Measurements from ENCODE around the gene TRABD2B.
A peak's percentile ranks its signal among the peaks of the same experiment; 100 is the strongest.

DNA sequence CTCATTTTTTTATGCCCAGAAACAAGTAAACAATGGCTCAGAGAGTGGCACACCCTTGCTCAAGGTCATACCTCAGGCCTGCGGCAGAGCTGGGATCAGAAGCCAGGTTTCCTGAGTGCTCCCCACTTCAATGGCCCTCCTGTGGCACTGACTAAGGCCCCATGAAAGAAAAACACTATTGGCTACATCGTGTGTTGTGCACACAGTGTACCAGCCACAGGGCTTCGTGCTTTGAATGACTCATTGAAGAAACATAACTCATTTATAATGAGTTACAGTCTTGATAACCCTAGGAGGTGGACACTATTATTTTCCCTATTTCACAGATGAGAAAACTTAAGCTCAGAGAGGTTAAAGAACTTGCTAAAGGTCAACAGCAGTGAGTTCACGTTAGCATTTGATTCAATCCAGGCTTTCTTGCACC lies 91.2 kb downstream of the TRABD2B start:
- TF ChIP-seq, protein P1, sequence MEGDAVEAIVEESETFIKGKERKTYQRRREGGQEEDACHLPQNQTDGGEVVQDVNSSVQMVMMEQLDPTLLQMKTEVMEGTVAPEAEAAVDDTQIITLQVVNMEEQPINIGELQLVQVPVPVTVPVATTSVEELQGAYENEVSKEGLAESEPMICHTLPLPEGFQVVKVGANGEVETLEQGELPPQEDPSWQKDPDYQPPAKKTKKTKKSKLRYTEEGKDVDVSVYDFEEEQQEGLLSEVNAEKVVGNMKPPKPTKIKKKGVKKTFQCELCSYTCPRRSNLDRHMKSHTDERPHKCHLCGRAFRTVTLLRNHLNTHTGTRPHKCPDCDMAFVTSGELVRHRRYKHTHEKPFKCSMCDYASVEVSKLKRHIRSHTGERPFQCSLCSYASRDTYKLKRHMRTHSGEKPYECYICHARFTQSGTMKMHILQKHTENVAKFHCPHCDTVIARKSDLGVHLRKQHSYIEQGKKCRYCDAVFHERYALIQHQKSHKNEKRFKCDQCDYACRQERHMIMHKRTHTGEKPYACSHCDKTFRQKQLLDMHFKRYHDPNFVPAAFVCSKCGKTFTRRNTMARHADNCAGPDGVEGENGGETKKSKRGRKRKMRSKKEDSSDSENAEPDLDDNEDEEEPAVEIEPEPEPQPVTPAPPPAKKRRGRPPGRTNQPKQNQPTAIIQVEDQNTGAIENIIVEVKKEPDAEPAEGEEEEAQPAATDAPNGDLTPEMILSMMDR (IDR thresholded peaks at IDR 0.05) = no peak
- TF ChIP-seq EP300 (IDR thresholded peaks at IDR 0.05) = peak in 1 of 4 donors; percentile 14
- no peak for TF ChIP-seq POLR2A (IDR thresholded peaks at IDR 0.05)
- TF ChIP-seq POLR2AphosphoS5 (IDR thresholded peaks at IDR 0.05) = peak in 1 of 2 donors; percentile 33

Measured in upper lobe of left lung (tissue), 4 donors.